ENCODE measurements around the gene ZBTB7B. TPM values are rescaled to one million over a fixed set of nuclear protein-coding genes. Genes with fewer than 3 reads are reported as not detected.
A peak's percentile ranks its signal among the peaks of the same experiment; 100 is the strongest.
"Not testable (repeated sequence)": the region's sequence is repeated elsewhere in the genome, so short reads cannot be mapped to it uniquely, and the experiment has no call there.

ZBTB7B gene
- total RNA-seq, 2 donors from 2014 or later: 35.3 to 66.3 TPM

- Histone ChIP-seq H3K9me3 (no peaks in the 10 kb centered on the region), H3K27ac (peak within 1 kb of the TSS; percentile 10 to 42), H3K36me3 (peaks cover 12% of the 10 kb centered on the region), H3K4me3 (peak within 1 kb of the TSS; percentile 71), H3K27me3 (replicated peaks; ENCODE audit: insufficient read depth) (no peaks in the 10 kb centered on the region), H3K4me1 (ENCODE audit: control insufficient read depth in 1 of 2, low read depth in 2 of 2) (peaks cover 9 to 16% of the 10 kb centered on the region in 2 donors)
- DNase-seq (ENCODE audit: low spot score): peak; percentile 98
- TF ChIP-seq CTCF (IDR thresholded peaks at IDR 0.05): no peak
- peak; percentile 100 for ATAC-seq (ENCODE audit: insufficient number of reproducible peaks, low FRiP score, low read depth)
Measured at GRCh38 chr1:154982897-154983648, 19.5 kb upstream of the ZBTB7B start, which contains the start of gene FLAD1. Gene FLAD1 (plus strand): TSS chr1:154983344. CDS start chr1:154983695, 351 bp downstream.

GRCh38 chr1:154983776-154984466 lies 18.7 kb upstream of the ZBTB7B start:
- H3K27me3 ChIP-seq (replicated peaks; ENCODE audit: insufficient read depth): no peaks in the 10 kb centered on the region
- no peak for TF ChIP-seq CTCF (IDR thresholded peaks at IDR 0.05)
- H3K4me1 ChIP-seq (ENCODE audit: control insufficient read depth in 1 of 2, low read depth in 2 of 2): peaks cover 9 to 16% of the 10 kb centered on the region in 2 donors
- no peak for ATAC-seq (ENCODE audit: insufficient number of reproducible peaks, low FRiP score, low read depth)
- H3K27ac ChIP-seq: peak overlapping the region; percentile 10 to 15
- H3K36me3 ChIP-seq: peaks cover 15% of the 10 kb centered on the region
- no peak for DNase-seq (ENCODE audit: low spot score)
- peak overlapping the region; percentile 71 for H3K4me3 ChIP-seq
- no peaks in the 10 kb centered on the region for H3K9me3 ChIP-seq

GRCh38 chr1:154986736-154987135 lies 15.9 kb upstream of the ZBTB7B start:
- peaks cover 17% of the 10 kb centered on the region for H3K36me3 ChIP-seq
- not testable (repeated sequence) for H3K27ac ChIP-seq; H3K9me3 ChIP-seq; H3K4me3 ChIP-seq; DNase-seq (ENCODE audit: low spot score); ATAC-seq (ENCODE audit: insufficient number of reproducible peaks, low FRiP score, low read depth); H3K27me3 ChIP-seq (replicated peaks; ENCODE audit: insufficient read depth)
- H3K4me1 ChIP-seq (ENCODE audit: control insufficient read depth in 1 of 2, low read depth in 2 of 2): peaks cover 9 to 16% of the 10 kb centered on the region in 2 donors

GRCh38 chr1:154987326-154987725 lies 15.3 kb upstream of the ZBTB7B start:
- no peak for TF ChIP-seq CTCF (IDR thresholded peaks at IDR 0.05)
- no peak for DNase-seq (ENCODE audit: low spot score)

GRCh38 chr1:154988058-154988954 lies 14.3 kb upstream of the ZBTB7B start:
- Histone ChIP-seq H3K27ac (no peak overlapping the region), H3K27me3 (replicated peaks; ENCODE audit: insufficient read depth) (no peaks in the 10 kb centered on the region), H3K9me3 (no peaks in the 10 kb centered on the region), H3K4me1 (ENCODE audit: control insufficient read depth in 1 of 2, low read depth in 2 of 2) (peaks cover 6 to 9% of the 10 kb centered on the region in 2 donors), H3K36me3 (peaks cover 17% of the 10 kb centered on the region), H3K4me3 (no peak overlapping the region)
- ATAC-seq (ENCODE audit: insufficient number of reproducible peaks, low FRiP score, low read depth) (no peak), DNase-seq (ENCODE audit: low spot score) (no peak)
- no peak for TF ChIP-seq CTCF (IDR thresholded peaks at IDR 0.05)

More at GRCh38 chr1:154987326-154987725, 15.3 kb upstream of the ZBTB7B start:
- peaks cover 17% of the 10 kb centered on the region for H3K36me3 ChIP-seq
- ATAC-seq (ENCODE audit: insufficient number of reproducible peaks, low FRiP score, low read depth): no peak
- H3K4me3 ChIP-seq: no peak overlapping the region
- no peaks in the 10 kb centered on the region for H3K9me3 ChIP-seq
- no peaks in the 10 kb centered on the region for H3K27me3 ChIP-seq (replicated peaks; ENCODE audit: insufficient read depth)
- H3K27ac ChIP-seq: no peak overlapping the region
- peaks cover 9 to 15% of the 10 kb centered on the region in 2 donors for H3K4me1 ChIP-seq (ENCODE audit: control insufficient read depth in 1 of 2, low read depth in 2 of 2)
